IMR-90 (cell line): ENCODE data around the gene TYRP1. TPM values are rescaled to one million over a fixed set of nuclear protein-coding genes. Genes with fewer than 3 reads are reported as not detected.

Source experiments
- ATAC-seq: fragments of 200-7000 bp; cut with Tn5 transposase; 2 replicates; pipeline ENCODE4 v1.9.1; 2020; ENCODE audit warnings: low read depth, mild to moderate bottlenecking, moderate library complexity
- BruUV-seq: library from RNA; stranded (reverse); fragments of 400-500 nt; replicated peaks from 2 replicates; lab custom pipeline; 2021; lab: Mats Ljungman, UMichigan
- CTCF ChIA-PET: fragments of 300-600 bp; formaldehyde crosslinking; extraction: SDS; loops from one replicate; lab custom pipeline; 2021; ENCODE audit warnings: antibody characterized with exemption; lab: Yijun Ruan, JAX
- POLR2A ChIA-PET: fragments of 300-600 bp; sonication (Branson Sonifier 250); formaldehyde crosslinking; loops from one replicate; lab custom pipeline; 2022; ENCODE audit warnings: antibody characterized with exemption; ENCODE audit not compliant: unreplicated experiment; lab: Charles Lee
- DNase-seq: peaks from one replicate; pipeline ENCODE4 v3.0.0; 2013
- H2AFZ ChIP-seq: replicated peaks from 2 replicates; pipeline ENCODE3; 2013; ENCODE audit warnings: low read length, mild to moderate bottlenecking; ENCODE audit not compliant: poor library complexity
- H2AK5ac ChIP-seq: 2 replicates; pipeline ENCODE4 v1.6.1; 2013; ENCODE audit warnings: low read depth, low read length, inconsistent platforms
- H2AK9ac ChIP-seq: replicated peaks from 2 replicates; pipeline ENCODE3; 2013; ENCODE audit warnings: mild to moderate bottlenecking, low read depth, low read length, moderate library complexity; ENCODE audit not compliant: poor library complexity
- H2BK120ac ChIP-seq: 2 replicates; pipeline ENCODE4 v1.6.1; 2013; ENCODE audit warnings: low read depth, low read length, inconsistent platforms
- H2BK15ac ChIP-seq: 3 replicates; pipeline ENCODE4 v1.6.1; 2013; ENCODE audit warnings: low read depth, low read length, inconsistent platforms
- H2BK20ac ChIP-seq: 2 replicates; pipeline ENCODE4 v1.6.1; 2013; ENCODE audit warnings: low read depth, mild to moderate bottlenecking, inconsistent platforms, low read length, moderate library complexity
- H2BK5ac ChIP-seq: 2 replicates; pipeline ENCODE4 v1.6.1; 2013; ENCODE audit warnings: mild to moderate bottlenecking, low read depth, low read length, inconsistent platforms; ENCODE audit not compliant: poor library complexity, severe bottlenecking
- H3K14ac ChIP-seq: replicated peaks from 2 replicates; pipeline ENCODE4 v1.6.1; 2013; ENCODE audit warnings: low read depth, low read length, inconsistent platforms
- H3K18ac ChIP-seq: 2 replicates; pipeline ENCODE4 v1.6.1; 2013; ENCODE audit warnings: low read depth, low read length, control low read depth
- H3K23ac ChIP-seq: 2 replicates; pipeline ENCODE4 v1.6.1; 2013; ENCODE audit warnings: low read depth, low read length, inconsistent platforms
- H3K27ac ChIP-seq: 2 replicates; pipeline ENCODE4 v1.5.1; 2013; ENCODE audit warnings: mild to moderate bottlenecking, control low read depth, low read length; ENCODE audit not compliant: insufficient read depth
- H3K27me3 ChIP-seq: 2 replicates; pipeline ENCODE4 v1.6.1; 2013; ENCODE audit warnings: low read length; ENCODE audit not compliant: control insufficient read depth, insufficient read depth
- H3K36me3 ChIP-seq: 2 replicates; pipeline ENCODE4 v1.6.1; 2013; ENCODE audit warnings: low read length, mixed read lengths; ENCODE audit not compliant: control insufficient read depth, insufficient read depth
- H3K4ac ChIP-seq: 2 replicates; pipeline ENCODE4 v1.6.1; 2013; ENCODE audit warnings: low read depth, low read length, inconsistent platforms
- H3K4me1 ChIP-seq: 2 replicates; pipeline ENCODE4 v1.6.1; 2013; ENCODE audit warnings: low read length, mixed read lengths; ENCODE audit not compliant: control insufficient read depth, insufficient read depth
- H3K4me2 ChIP-seq: 2 replicates; pipeline ENCODE4 v1.6.1; 2013; ENCODE audit warnings: low read depth, mild to moderate bottlenecking, control low read depth, low read length, moderate library complexity
- H3K4me3 ChIP-seq: 2 replicates; pipeline ENCODE4 v1.5.1; 2013; ENCODE audit warnings: low read depth, mild to moderate bottlenecking, control low read depth, low read length, moderate library complexity; ENCODE audit not compliant: insufficient read depth
- H3K56ac ChIP-seq: 2 replicates; pipeline ENCODE4 v1.6.1; 2013; ENCODE audit warnings: low read length, inconsistent platforms; ENCODE audit not compliant: insufficient read depth; ENCODE audit errors: extremely low read depth
- H3K79me1 ChIP-seq, 2 experiments: 2 replicates each; pipeline ENCODE4 v1.6.1; 2013; ENCODE audit warnings: low read length in 2 of 2, inconsistent platforms in 1 of 2, low read depth in 1 of 2
- H3K9ac ChIP-seq: 2 replicates; pipeline ENCODE4 v1.6.1; 2013; ENCODE audit warnings: low read depth, low read length, control low read depth
- H3K9me1 ChIP-seq: 2 replicates; pipeline ENCODE4 v1.6.1; 2013; ENCODE audit warnings: low read length, inconsistent platforms; ENCODE audit not compliant: insufficient read depth
- H3K9me3 ChIP-seq: 2 replicates; pipeline ENCODE4 v1.6.1; 2013; ENCODE audit warnings: low read length; ENCODE audit not compliant: control insufficient read depth, insufficient read depth
- H4K20me1 ChIP-seq: 2 replicates; pipeline ENCODE4 v1.6.1; 2013; ENCODE audit warnings: low read length, inconsistent platforms; ENCODE audit not compliant: insufficient read depth
- H4K5ac ChIP-seq: 2 replicates; pipeline ENCODE4 v1.6.1; 2013; ENCODE audit warnings: mild to moderate bottlenecking, low read depth, low read length, control low read depth
- H4K8ac ChIP-seq, 2 experiments: 2 replicates each; pipeline ENCODE4 v1.6.1; 2013; ENCODE audit warnings: low read depth in 2 of 2, low read length in 2 of 2, control low read depth in 1 of 2, inconsistent platforms in 1 of 2
- H4K91ac ChIP-seq: 2 replicates; pipeline ENCODE4 v1.6.1; 2013; ENCODE audit warnings: low read depth, low read length, inconsistent platforms; ENCODE audit not compliant: insufficient read depth
- CTCF ChIP-seq: conservative IDR thresholded peaks from 2 replicates; pipeline ENCODE4 v1.5.1; 2012; ENCODE audit warnings: mild to moderate bottlenecking, low read depth, low read length, improper control_type of control experiment
- ELK1 ChIP-seq: fragments of 150-350 bp; IDR thresholded peaks from 2 replicates; pipeline ENCODE4 v1.6.1; 2016; ENCODE audit warnings: low read depth, mild to moderate bottlenecking, low read length, moderate library complexity, borderline replicate concordance
- FOS ChIP-seq: fragments of 150-350 bp; IDR thresholded peaks from 2 replicates; pipeline ENCODE4 v1.6.1; 2016; ENCODE audit warnings: low read depth, low read length
- POLR2A ChIP-seq: IDR thresholded peaks from 2 replicates; pipeline ENCODE4 v1.6.1; 2012; ENCODE audit warnings: mild to moderate bottlenecking, low read depth, low read length
- RAD21 ChIP-seq: IDR thresholded peaks from 2 replicates; pipeline ENCODE4 v1.6.1; 2012; ENCODE audit warnings: low read length, improper control_type of control experiment
- SMC3 ChIP-seq: fragments of 150-350 bp; IDR thresholded peaks from 2 replicates; pipeline ENCODE4 v1.6.1; 2016; ENCODE audit warnings: low read depth, mild to moderate bottlenecking, antibody characterized with exemption, low read length, moderate library complexity
- WGBS, 2 experiments: methylation state at CpG; one replicate each; pipeline versions ENCODE4 v1.1.5 to v1.1.7; 2013; ENCODE audit warnings: missing lambda C conversion rate in 2 of 2; ENCODE audit not compliant: insufficient read length in 1 of 2; ENCODE audit errors: extremely low coverage in 2 of 2; 5-methylcytosine and 5-hydroxymethylcytosine counted together
- dilution Hi-C: fragments of 300-500 bp; cut with HindIII; formaldehyde crosslinking; loops from one replicate; pipeline ENCODE4 v1.14.3; 2018; ENCODE audit warnings: low sequenced_read_pairs; ENCODE audit not compliant: unreplicated experiment
- in situ Hi-C: fragments of 300-500 bp; cut with MboI; formaldehyde crosslinking; loops from 3 replicates; pipeline ENCODE4 v1.14.3; 2019; ENCODE audit warnings: low sequenced_read_pairs, inconsistent platforms, mixed read lengths
- intact Hi-C: fragments of 100-400 bp; cut with micrococcal nuclease; formaldehyde crosslinking; loops from 2 replicates; pipeline ENCODE4 v1.10.0; 2022
- polyA plus RNA-seq, 3 experiments: library from polyadenylated mRNA; depleted of rRNA; stranded (reverse); fragments of >200 nt; gene quantifications; 2 replicates each; pipeline ENCODE4 v1.2.3, GENCODE V29; 2012; ENCODE audit warnings: low replicate concordance in 1 of 3
- total RNA-seq: library from RNA; depleted of rRNA; stranded (reverse); fragments of >200 nt; gene quantifications from 2 replicates; pipeline ENCODE4 v1.2.3, GENCODE V29; 2012

Gene TYRP1
- total and polyA plus RNA-seq, 2 of the 4 experiments (the other 2 are of a cell fraction), result 0.60 to 0.90 TPM

GRCh38 chr9:12719431-12719830 is 26.2 kb downstream of the TYRP1 start:
- dilution Hi-C loops, result no loop called here

More at GRCh38 chr9:12719431-12719830, 26.2 kb downstream of the TYRP1 start:
- ATAC-seq, result peak; percentile 71
- Histone ChIP-seq H3K4me3 (no peak overlapping the region), H3K9me1 (no peaks in the 10 kb centered on the region), H3K14ac (no peak overlapping the region), H3K36me3 (no peaks in the 10 kb centered on the region), H3K9me3 (no peaks in the 10 kb centered on the region), H3K23ac (no peak overlapping the region), H3K18ac (no peak overlapping the region), H3K79me1 (no peaks in the 10 kb centered on the region), H3K9ac (no peak overlapping the region), H2BK120ac (no peak overlapping the region), H4K8ac (no peak overlapping the region), H2AK9ac (no peak overlapping the region), H3K27me3 (no peaks in the 10 kb centered on the region), H3K4me1 (no peaks in the 10 kb centered on the region), H4K5ac (no peak overlapping the region), H4K20me1 (no peaks in the 10 kb centered on the region), H2BK5ac (no peak overlapping the region), H2BK20ac (no peak overlapping the region), H2BK15ac (no peak overlapping the region), H3K4ac (no peak overlapping the region), H2AK5ac (no peak overlapping the region), H3K56ac (no peak overlapping the region), H2AFZ (no peak overlapping the region), H3K27ac (no peak overlapping the region), H4K91ac (no peak overlapping the region), H3K4me2 (no peak overlapping the region)
- no CpG with 5 or more reads among the region's 1 CpG for WGBS, 2 experiments
- DNase-seq, result peak; percentile 69
- CTCF ChIA-PET, result interaction anchor here (0.5 to 1.7 kb wide), 7 partner anchors 9 to 1538 kb away, joined by 3 to 7 read pairs (median 4); no protein-coding TSS in a partner anchor
- TF ChIP-seq CTCF (peak; percentile 71), RAD21 (peak; percentile 65), ELK1 (no peak), FOS (no peak), SMC3 (peak; percentile 71), POLR2A (no peak)
- no TSS peak for BruUV-seq
- POLR2A ChIA-PET, result interaction anchor here (0.6 to 0.7 kb wide), 2 partner anchors 43 to 1653 kb away, joined by 7 to 12 read pairs; no protein-coding TSS in a partner anchor
- intact Hi-C loops, result loop anchor here (1.0 to 10.0 kb wide), 3 partner anchors 166 to 635 kb away; no protein-coding TSS in a partner anchor
- in situ Hi-C loops, result no loop called here
